Endodermal cell (in vitro differentiated cells): ENCODE measurements around the gene TEP1. TPM values are rescaled to one million over a fixed set of nuclear protein-coding genes. Genes with fewer than 3 reads are reported as not detected.

ENCODE experiments used
- DNase-seq: peaks from one replicate; pipeline ENCODE4 v3.0.0-alpha.2; 2017
- H3K27ac ChIP-seq: 2 replicates; pipeline ENCODE4 v1.5.1; 2013; ENCODE audit warnings: mild to moderate bottlenecking, low read depth, low read length, moderate library complexity
- H3K27me3 ChIP-seq: 2 replicates; pipeline ENCODE4 v1.6.1; 2013; ENCODE audit warnings: mild to moderate bottlenecking, low read length, moderate library complexity; ENCODE audit not compliant: insufficient read depth, control insufficient read depth, poor library complexity, severe bottlenecking
- H3K36me3 ChIP-seq: 2 replicates; pipeline ENCODE4 v1.7.0; 2013; ENCODE audit warnings: mild to moderate bottlenecking, low read length, moderate library complexity; ENCODE audit not compliant: control insufficient read depth, insufficient read depth
- H3K4me1 ChIP-seq: one replicate; pipeline ENCODE4 v1.7.0; 2013; ENCODE audit warnings: low read length; ENCODE audit not compliant: control insufficient read depth, insufficient read depth
- H3K4me3 ChIP-seq: 2 replicates; pipeline ENCODE4 v1.5.1; 2013; ENCODE audit warnings: mild to moderate bottlenecking, low read length, moderate library complexity
- H3K9ac ChIP-seq: 2 replicates; pipeline ENCODE4 v1.6.1; 2013; ENCODE audit warnings: mild to moderate bottlenecking, low read length, moderate library complexity; ENCODE audit not compliant: poor library complexity, severe bottlenecking; ENCODE audit errors: extremely low read depth
- H3K9me3 ChIP-seq: 2 replicates; pipeline ENCODE4 v1.6.1; 2013; ENCODE audit warnings: mild to moderate bottlenecking, low read length, moderate library complexity; ENCODE audit not compliant: control insufficient read depth
- H3K27ac Mint-ChIP-seq: 2 replicates; pipeline ENCODE4 v1.8.0; 2020; ENCODE audit warnings: mixed read lengths
- H3K27me3 Mint-ChIP-seq: 2 replicates; pipeline ENCODE4 v1.8.0; 2021; ENCODE audit warnings: mild to moderate bottlenecking, mixed read lengths; ENCODE audit not compliant: insufficient read depth
- H3K36me3 Mint-ChIP-seq: 2 replicates; pipeline ENCODE4 v1.8.0; 2020; ENCODE audit warnings: low read depth, mixed read lengths
- H3K4me1 Mint-ChIP-seq: 2 replicates; pipeline ENCODE4 v1.8.0; 2020; ENCODE audit warnings: mixed read lengths
- H3K4me3 Mint-ChIP-seq: 2 replicates; pipeline ENCODE4 v1.8.0; 2020; ENCODE audit warnings: mild to moderate bottlenecking, moderate library complexity, mixed read lengths
- H3K9me3 Mint-ChIP-seq: 2 replicates; pipeline ENCODE4 v1.8.0; 2020; ENCODE audit warnings: mild to moderate bottlenecking, mixed read lengths
- WGBS, 2 experiments: methylation state at CpG; one replicate each; pipeline versions ENCODE4 v1.1.5 to v1.1.7; 2013; ENCODE audit warnings: missing lambda C conversion rate in 2 of 2, mixed read lengths in 1 of 2; ENCODE audit not compliant: insufficient coverage in 1 of 2, insufficient read length in 1 of 2; 5-methylcytosine and 5-hydroxymethylcytosine counted together
- total RNA-seq, 2 donors: library from RNA; stranded (reverse); fragmentation: NEBNext Ultra II Directional in 1 of 2; extraction: Animal tissue kit (Norgen Biotek cat#: 25700) in 1 of 2; gene quantifications; 2 replicates in 1 of 2; 3 replicates in 1 of 2; pipeline ENCODE4 v1.2.1, GENCODE V29; 2021
- TF ChIP-seq, protein P1 (sequence below): fragments of 200-600 bp; sonication (generic); conservative IDR thresholded peaks from 2 replicates; pipeline ENCODE4 v1.5.0; 2021; ENCODE audit warnings: antibody characterized with exemption, mild to moderate bottlenecking

TEP1 gene
- total RNA-seq, 2 donors from 2014 or later: 33.8 to 34.0 TPM

DNA sequence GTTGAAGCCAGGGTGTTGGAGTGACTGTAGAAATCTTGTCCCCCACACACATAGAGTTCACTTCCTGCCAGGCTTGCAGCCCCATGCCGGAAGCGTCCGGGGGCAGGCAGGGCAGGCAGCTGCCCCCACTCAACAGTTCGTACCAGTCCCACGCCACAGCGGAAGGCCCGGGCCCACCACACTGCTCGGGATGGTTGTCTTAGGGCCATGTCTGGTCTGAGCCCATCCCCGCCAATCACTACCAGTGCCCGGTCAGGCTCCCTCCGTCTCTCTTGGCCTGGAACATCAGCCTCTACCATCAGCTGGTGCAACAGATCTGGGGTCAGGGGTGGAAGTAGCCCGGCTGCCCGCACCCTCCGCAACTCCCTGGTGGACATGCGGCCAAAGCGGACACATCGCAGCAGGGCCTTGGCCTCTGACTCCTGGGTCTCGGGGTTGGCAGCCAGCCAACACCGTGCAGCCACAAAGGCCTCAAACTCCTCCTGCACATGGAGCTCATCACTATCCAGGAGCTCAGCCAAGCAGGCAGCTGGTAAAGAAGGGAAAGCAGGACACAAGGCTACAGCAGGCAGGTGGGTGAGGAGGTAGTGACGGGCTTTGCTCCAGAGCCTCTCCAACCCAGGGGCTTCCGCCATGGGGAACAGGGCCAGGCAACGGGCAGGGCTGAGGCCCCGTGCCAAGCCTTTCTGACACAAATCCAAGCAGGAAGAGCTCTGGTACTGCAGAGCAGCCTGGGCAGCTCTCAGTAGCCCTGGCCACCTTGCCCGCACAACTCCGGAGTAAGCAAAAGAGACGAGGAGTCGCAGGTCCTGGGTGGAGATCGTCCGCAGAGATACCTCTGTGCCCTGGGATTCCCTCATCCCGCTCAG, 16.7 kb upstream of the TEP1 start:
- no peaks in the 10 kb centered on the region for H3K4me1 ChIP-seq

GRCh38 chr14:20428802-20429201, 15.5 kb upstream of the TEP1 start:
- 61 to 77% methylated on average over 3 to 5 of the region's 5 CpGs for WGBS, 2 experiments
- Mint-ChIP-seq H3K36me3 (no peaks in the 10 kb centered on the region), H3K4me1 (peaks cover 8% of the 10 kb centered on the region), H3K27ac (no peak overlapping the region), H3K27me3 (no peaks in the 10 kb centered on the region), H3K9me3 (no peaks in the 10 kb centered on the region), H3K4me3 (no peak overlapping the region)
- Histone ChIP-seq H3K36me3 (no peaks in the 10 kb centered on the region), H3K4me3 (no peak overlapping the region), H3K4me1 (no peaks in the 10 kb centered on the region), H3K9ac (no peak overlapping the region), H3K27me3 (no peaks in the 10 kb centered on the region), H3K9me3 (no peaks in the 10 kb centered on the region), H3K27ac (no peak overlapping the region)
- no peak for DNase-seq
- TF ChIP-seq, protein P1, sequence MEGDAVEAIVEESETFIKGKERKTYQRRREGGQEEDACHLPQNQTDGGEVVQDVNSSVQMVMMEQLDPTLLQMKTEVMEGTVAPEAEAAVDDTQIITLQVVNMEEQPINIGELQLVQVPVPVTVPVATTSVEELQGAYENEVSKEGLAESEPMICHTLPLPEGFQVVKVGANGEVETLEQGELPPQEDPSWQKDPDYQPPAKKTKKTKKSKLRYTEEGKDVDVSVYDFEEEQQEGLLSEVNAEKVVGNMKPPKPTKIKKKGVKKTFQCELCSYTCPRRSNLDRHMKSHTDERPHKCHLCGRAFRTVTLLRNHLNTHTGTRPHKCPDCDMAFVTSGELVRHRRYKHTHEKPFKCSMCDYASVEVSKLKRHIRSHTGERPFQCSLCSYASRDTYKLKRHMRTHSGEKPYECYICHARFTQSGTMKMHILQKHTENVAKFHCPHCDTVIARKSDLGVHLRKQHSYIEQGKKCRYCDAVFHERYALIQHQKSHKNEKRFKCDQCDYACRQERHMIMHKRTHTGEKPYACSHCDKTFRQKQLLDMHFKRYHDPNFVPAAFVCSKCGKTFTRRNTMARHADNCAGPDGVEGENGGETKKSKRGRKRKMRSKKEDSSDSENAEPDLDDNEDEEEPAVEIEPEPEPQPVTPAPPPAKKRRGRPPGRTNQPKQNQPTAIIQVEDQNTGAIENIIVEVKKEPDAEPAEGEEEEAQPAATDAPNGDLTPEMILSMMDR: no peak

More for the DNA sequence above, 16.7 kb upstream of the TEP1 start:
- 88 to 93% methylated on average over 16 to 30 of the region's 30 CpGs for whole genome bisulfite sequencing, 2 experiments
- no peaks in the 10 kb centered on the region for H3K9me3 ChIP-seq
- H3K27me3 ChIP-seq: no peaks in the 10 kb centered on the region
- no peak overlapping the region for H3K27ac ChIP-seq
- no peak for DNase-seq
- H3K36me3 ChIP-seq: no peaks in the 10 kb centered on the region
- Mint-ChIP-seq H3K36me3 (no peaks in the 10 kb centered on the region), H3K4me1 (peaks cover 8% of the 10 kb centered on the region), H3K27ac (no peak overlapping the region), H3K27me3 (no peaks in the 10 kb centered on the region), H3K4me3 (no peak overlapping the region), H3K9me3 (no peaks in the 10 kb centered on the region)
- no peak overlapping the region for H3K9ac ChIP-seq
- TF ChIP-seq, protein P1: no peak
- no peak overlapping the region for H3K4me3 ChIP-seq

- Histone ChIP-seq H3K27me3 (no peaks in the 10 kb centered on the region), H3K4me1 (no peaks in the 10 kb centered on the region), H3K9ac (no peak overlapping the region), H3K4me3 (no peak overlapping the region), H3K9me3 (no peaks in the 10 kb centered on the region), H3K36me3 (no peaks in the 10 kb centered on the region), H3K27ac (no peak overlapping the region)
- Mint-ChIP-seq H3K27me3 (no peaks in the 10 kb centered on the region), H3K9me3 (no peaks in the 10 kb centered on the region), H3K27ac (peak overlapping the region; percentile 59), H3K4me1 (peaks cover 13% of the 10 kb centered on the region), H3K36me3 (no peaks in the 10 kb centered on the region), H3K4me3 (no peak overlapping the region)
- WGBS, 2 experiments: 78 to 100% methylated on average over 1 to 5 of the region's 5 CpGs
- TF ChIP-seq, protein P1: no peak
- no peak for DNase-seq
Measured at GRCh38 chr14:20428010-20428365, 14.7 kb upstream of the TEP1 start.
